ENCODE measurements around the gene B3GNT5.

DNA sequence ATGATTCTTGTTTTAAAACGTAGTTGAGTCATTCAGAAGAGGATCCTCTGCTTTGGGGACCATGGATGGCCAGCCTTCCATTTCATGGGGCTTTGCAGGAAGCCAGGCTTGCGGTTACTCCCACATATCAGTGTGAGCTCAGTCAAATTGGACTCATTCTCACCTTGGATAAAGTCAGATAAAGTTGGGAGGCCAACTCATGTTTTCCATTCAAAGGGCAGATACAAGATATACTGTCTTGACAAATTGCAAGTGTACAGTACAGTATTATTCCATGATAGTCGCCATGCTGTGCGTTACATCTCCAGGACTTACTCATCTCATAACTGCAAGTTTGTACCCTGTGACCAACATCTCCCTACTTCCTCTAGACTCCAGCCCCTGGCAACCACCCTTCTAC lies 25.5 kb upstream of the B3GNT5 start:
- no peak for TF ChIP-seq ZNF124 (CRISPR knock-in tag; IDR thresholded peaks at IDR 0.05)
- TF ChIP-seq TAF1 (IDR thresholded peaks at IDR 0.05; ENCODE audit: control insufficient read depth, extremely low read depth, insufficient read depth, low read length, severe bottlenecking), result no peak
